Sigmoid colon (tissue), 4 donors: ENCODE data around the gene ENPP1.
"Not testable (repeated sequence)": the region's sequence is repeated elsewhere in the genome, so short reads cannot be mapped to it uniquely, and the experiment has no call there.

ENCODE experiments used
- EP300 ChIP-seq, 4 donors: sonication (generic); formaldehyde crosslinking; IDR thresholded peaks; one replicate each; pipeline ENCODE4 v1.6.1; 2017; ENCODE audit warnings: antibody characterized with exemption in 4 of 4
- POLR2AphosphoS5 ChIP-seq, 4 donors: sonication (generic); formaldehyde crosslinking; IDR thresholded peaks; one replicate each; pipeline ENCODE4 v1.6.1; 2017; ENCODE audit warnings: antibody characterized with exemption in 4 of 4
- TF ChIP-seq, protein P1 (sequence below), 4 experiments: fragments of 450-650 bp in 3 of 4; fragments of 200-600 bp in 1 of 4; IDR thresholded peaks; one replicate each; pipeline ENCODE4 v1.5.1; 2016 to 2019; ENCODE audit warnings: antibody characterized with exemption in 4 of 4, mild to moderate bottlenecking in 3 of 4, moderate library complexity in 2 of 4

DNA sequence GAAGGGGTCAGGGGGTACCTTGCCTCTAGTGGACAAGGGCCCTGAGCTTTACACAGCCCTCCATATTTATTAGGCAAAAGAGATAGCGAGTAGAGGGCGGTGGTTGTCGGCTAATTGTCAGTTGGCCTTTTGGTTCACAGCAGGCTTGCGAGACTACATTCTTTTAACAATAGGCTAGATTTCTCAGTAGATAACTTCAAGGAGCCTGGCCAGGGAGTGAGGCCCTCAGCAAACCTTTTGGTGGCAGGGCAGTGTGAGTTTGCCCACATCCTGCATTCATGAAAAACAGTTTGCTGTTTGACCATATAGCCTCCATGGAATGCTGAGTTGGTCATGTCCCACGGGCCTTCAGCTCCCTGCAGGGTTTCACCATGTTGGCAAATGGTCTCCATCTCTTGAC lies 51.8 kb downstream of the ENPP1 start:
- TF ChIP-seq, protein P1, sequence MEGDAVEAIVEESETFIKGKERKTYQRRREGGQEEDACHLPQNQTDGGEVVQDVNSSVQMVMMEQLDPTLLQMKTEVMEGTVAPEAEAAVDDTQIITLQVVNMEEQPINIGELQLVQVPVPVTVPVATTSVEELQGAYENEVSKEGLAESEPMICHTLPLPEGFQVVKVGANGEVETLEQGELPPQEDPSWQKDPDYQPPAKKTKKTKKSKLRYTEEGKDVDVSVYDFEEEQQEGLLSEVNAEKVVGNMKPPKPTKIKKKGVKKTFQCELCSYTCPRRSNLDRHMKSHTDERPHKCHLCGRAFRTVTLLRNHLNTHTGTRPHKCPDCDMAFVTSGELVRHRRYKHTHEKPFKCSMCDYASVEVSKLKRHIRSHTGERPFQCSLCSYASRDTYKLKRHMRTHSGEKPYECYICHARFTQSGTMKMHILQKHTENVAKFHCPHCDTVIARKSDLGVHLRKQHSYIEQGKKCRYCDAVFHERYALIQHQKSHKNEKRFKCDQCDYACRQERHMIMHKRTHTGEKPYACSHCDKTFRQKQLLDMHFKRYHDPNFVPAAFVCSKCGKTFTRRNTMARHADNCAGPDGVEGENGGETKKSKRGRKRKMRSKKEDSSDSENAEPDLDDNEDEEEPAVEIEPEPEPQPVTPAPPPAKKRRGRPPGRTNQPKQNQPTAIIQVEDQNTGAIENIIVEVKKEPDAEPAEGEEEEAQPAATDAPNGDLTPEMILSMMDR (IDR thresholded peaks at IDR 0.05), result not testable (repeated sequence)
- not testable (repeated sequence) for TF ChIP-seq EP300, POLR2AphosphoS5 (IDR thresholded peaks at IDR 0.05)
